GM12878 (cell line): ENCODE data around the gene UBE2QL1.

ENCODE experiments used
- TF ChIP-seq, protein P1 (sequence below): IDR thresholded peaks from 2 replicates; pipeline ENCODE4 v1.6.1; 2012; ENCODE audit warnings: low read depth, low read length, improper control_type of control experiment
- TF ChIP-seq, protein P2 (sequence below): fragments of 450-650 bp; formaldehyde crosslinking; IDR thresholded peaks from 2 replicates; pipeline ENCODE4 v1.4.0; 2020; ENCODE audit warnings: mild to moderate bottlenecking, moderate library complexity

DNA sequence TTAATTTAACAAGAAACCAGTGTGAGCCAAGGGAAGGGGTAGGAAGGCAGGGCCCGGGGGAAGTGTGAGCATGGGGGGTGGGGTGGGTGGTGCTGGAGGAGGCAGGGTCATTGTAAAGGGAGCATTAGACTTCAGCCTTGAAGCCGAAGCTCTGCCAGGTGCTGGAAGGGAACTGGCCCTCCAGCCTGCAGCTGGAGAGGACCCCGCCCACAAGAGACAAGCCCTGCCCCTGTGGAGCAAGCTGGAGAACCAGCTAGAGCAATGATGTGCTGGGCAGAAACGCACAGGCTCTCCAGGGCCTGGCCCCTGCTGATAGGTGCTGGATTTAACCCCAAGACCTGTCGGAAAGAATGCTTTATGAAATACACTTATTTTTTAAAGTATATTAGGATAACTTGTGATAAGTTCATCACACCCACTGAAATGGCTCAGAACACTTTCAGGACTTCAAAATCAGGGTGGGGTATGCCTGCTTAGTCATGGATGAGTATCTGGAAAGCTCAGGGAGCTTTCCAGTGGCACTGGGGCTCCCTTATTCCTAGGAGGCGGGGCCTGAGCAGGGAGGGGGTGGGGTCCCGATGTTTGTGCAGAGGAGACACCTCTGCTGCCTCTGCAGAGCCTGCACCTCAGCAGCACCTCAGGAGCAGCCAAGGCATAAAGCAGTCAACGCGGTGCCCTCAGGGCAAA is 27.1 kb downstream of the UBE2QL1 start:
- TF ChIP-seq, protein P1, sequence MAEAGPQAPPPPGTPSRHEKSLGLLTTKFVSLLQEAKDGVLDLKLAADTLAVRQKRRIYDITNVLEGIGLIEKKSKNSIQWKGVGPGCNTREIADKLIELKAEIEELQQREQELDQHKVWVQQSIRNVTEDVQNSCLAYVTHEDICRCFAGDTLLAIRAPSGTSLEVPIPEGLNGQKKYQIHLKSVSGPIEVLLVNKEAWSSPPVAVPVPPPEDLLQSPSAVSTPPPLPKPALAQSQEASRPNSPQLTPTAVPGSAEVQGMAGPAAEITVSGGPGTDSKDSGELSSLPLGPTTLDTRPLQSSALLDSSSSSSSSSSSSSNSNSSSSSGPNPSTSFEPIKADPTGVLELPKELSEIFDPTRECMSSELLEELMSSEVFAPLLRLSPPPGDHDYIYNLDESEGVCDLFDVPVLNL: no peak
- TF ChIP-seq, protein P2, sequence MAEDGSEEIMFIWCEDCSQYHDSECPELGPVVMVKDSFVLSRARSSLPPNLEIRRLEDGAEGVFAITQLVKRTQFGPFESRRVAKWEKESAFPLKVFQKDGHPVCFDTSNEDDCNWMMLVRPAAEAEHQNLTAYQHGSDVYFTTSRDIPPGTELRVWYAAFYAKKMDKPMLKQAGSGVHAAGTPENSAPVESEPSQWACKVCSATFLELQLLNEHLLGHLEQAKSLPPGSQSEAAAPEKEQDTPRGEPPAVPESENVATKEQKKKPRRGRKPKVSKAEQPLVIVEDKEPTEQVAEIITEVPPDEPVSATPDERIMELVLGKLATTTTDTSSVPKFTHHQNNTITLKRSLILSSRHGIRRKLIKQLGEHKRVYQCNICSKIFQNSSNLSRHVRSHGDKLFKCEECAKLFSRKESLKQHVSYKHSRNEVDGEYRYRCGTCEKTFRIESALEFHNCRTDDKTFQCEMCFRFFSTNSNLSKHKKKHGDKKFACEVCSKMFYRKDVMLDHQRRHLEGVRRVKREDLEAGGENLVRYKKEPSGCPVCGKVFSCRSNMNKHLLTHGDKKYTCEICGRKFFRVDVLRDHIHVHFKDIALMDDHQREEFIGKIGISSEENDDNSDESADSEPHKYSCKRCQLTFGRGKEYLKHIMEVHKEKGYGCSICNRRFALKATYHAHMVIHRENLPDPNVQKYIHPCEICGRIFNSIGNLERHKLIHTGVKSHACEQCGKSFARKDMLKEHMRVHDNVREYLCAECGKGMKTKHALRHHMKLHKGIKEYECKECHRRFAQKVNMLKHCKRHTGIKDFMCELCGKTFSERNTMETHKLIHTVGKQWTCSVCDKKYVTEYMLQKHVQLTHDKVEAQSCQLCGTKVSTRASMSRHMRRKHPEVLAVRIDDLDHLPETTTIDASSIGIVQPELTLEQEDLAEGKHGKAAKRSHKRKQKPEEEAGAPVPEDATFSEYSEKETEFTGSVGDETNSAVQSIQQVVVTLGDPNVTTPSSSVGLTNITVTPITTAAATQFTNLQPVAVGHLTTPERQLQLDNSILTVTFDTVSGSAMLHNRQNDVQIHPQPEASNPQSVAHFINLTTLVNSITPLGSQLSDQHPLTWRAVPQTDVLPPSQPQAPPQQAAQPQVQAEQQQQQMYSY (CRISPR knock-in tag): no peak
